HG03097 (cell line): ENCODE results near the gene ADGRF1.
"Not testable (repeated sequence)": the region's sequence is repeated elsewhere in the genome, so short reads cannot be mapped to it uniquely, and the experiment has no call there.

Experiments used
- ATAC-seq: cut with Tn5 transposase; IDR thresholded peaks from one replicate; pipeline ENCODE4 v1.9.1; 2021; ENCODE audit not compliant: unreplicated experiment, low FRiP score

The ADGRF1 gene

GRCh38 chr6:47062346-47062745, 20.2 kb upstream of the ADGRF1 start:
- ATAC-seq = no peak

- no peak for ATAC-seq
Measured at GRCh38 chr6:47061309-47062300, 19.5 kb upstream of the ADGRF1 start.

GRCh38 chr6:47059216-47059885, 17.2 kb upstream of the ADGRF1 start:
- ATAC-seq = no peak

- ATAC-seq = no peak
Measured at GRCh38 chr6:47057830-47058540, 15.9 kb upstream of the ADGRF1 start.

GRCh38 chr6:47056832-47057231, 14.7 kb upstream of the ADGRF1 start:
- ATAC-seq = no peak

GRCh38 chr6:47054302-47054701, 12.2 kb upstream of the ADGRF1 start:
- not testable (repeated sequence) for ATAC-seq

- ATAC-seq = no peak
Measured at GRCh38 chr6:47048638-47049037, 6.5 kb upstream of the ADGRF1 start.

- ATAC-seq = no peak
Measured at GRCh38 chr6:47047479-47048407, 5.6 kb upstream of the ADGRF1 start.

GRCh38 chr6:47047097-47047478, 5.0 kb upstream of the ADGRF1 start:
- ATAC-seq = no peak

- no peak for ATAC-seq
Measured at GRCh38 chr6:47044397-47044796, 2.3 kb upstream of the ADGRF1 start.

GRCh38 chr6:47043286-47043685, 1.2 kb upstream of the ADGRF1 start:
- ATAC-seq = no peak

- no peak for ATAC-seq
Measured at GRCh38 chr6:47041741-47042140, 391 bp downstream of the ADGRF1 start.

- ATAC-seq = no peak
Measured at GRCh38 chr6:47034926-47035325, 7.2 kb downstream of the ADGRF1 start.

GRCh38 chr6:47034421-47034820, 7.7 kb downstream of the ADGRF1 start:
- no peak for ATAC-seq

GRCh38 chr6:47032974-47033765, 9.0 kb downstream of the ADGRF1 start:
- no peak for ATAC-seq

GRCh38 chr6:47031656-47032055, 10.5 kb downstream of the ADGRF1 start:
- no peak for ATAC-seq

- no peak for ATAC-seq
Measured at GRCh38 chr6:47029865-47030561, 12.1 kb downstream of the ADGRF1 start.

- no peak for ATAC-seq
Measured at GRCh38 chr6:47028835-47029360, 13.2 kb downstream of the ADGRF1 start.
